ENCODE measurements around the gene CGAS.

- no peak for TF ChIP-seq ZBTB7A (IDR thresholded peaks at IDR 0.05; ENCODE audit: low read depth)
- no peak for TF ChIP-seq YY1 (IDR thresholded peaks at IDR 0.05; ENCODE audit: low read depth)
- TF ChIP-seq CEBPB (IDR thresholded peaks at IDR 0.05): no peak
- TF ChIP-seq MAX (IDR thresholded peaks at IDR 0.05): no peak
- no peak for TF ChIP-seq EGR1 (IDR thresholded peaks at IDR 0.05)
- no peak for TF ChIP-seq EP300 (IDR thresholded peaks at IDR 0.05; ENCODE audit: borderline replicate concordance)
Measured at GRCh38 chr6:73435236-73435635, 16.9 kb downstream of the CGAS start.
